WTC11 (cell line): ENCODE results near the gene CACNG4.

Experiments used
- CREB1 ChIP-seq: sonication (generic); formaldehyde crosslinking; IDR thresholded peaks from 2 replicates; pipeline ENCODE4 v1.8.0; 2023; ENCODE audit warnings: mild to moderate bottlenecking, missing genetic modification reagents
- CTCF ChIP-seq: fragments of 200-600 bp; IDR thresholded peaks from 2 replicates; pipeline ENCODE4 v1.8.0; 2022; ENCODE audit warnings: antibody characterized with exemption
- FOXP4 ChIP-seq: sonication (generic); formaldehyde crosslinking; IDR thresholded peaks from 2 replicates; pipeline ENCODE4 v1.8.0; 2022; ENCODE audit warnings: mild to moderate bottlenecking, missing genetic modification reagents
- MAX ChIP-seq: sonication (generic); formaldehyde crosslinking; IDR thresholded peaks from 2 replicates; pipeline ENCODE4 v1.8.0; 2022; ENCODE audit warnings: mild to moderate bottlenecking, missing genetic modification reagents
- NR1H2 ChIP-seq: sonication (generic); formaldehyde crosslinking; IDR thresholded peaks from 2 replicates; pipeline ENCODE4 v1.9.0; 2021; ENCODE audit warnings: mild to moderate bottlenecking, moderate library complexity, missing genetic modification reagents
- ZNF671 ChIP-seq: fragments of 250-450 bp; sonication (Bioruptor Pico); IDR thresholded peaks from 2 replicates; pipeline ENCODE4 v1.8.0; 2021; ENCODE audit warnings: mild to moderate bottlenecking

GRCh38 chr17:67082107-67082506 is 117.6 kb downstream of the CACNG4 start:
- TF ChIP-seq NR1H2 (CRISPR knock-in tag), result no peak
- TF ChIP-seq CTCF, result no peak
- no peak for TF ChIP-seq CREB1 (CRISPR knock-in tag)
- TF ChIP-seq ZNF671 (CRISPR knock-in tag), result no peak
- TF ChIP-seq MAX (CRISPR knock-in tag), result no peak
- no peak for TF ChIP-seq FOXP4
